UCSD-AML1 (cell line): Measurements from ENCODE around the gene CDK5RAP2.
"Not testable (repeated sequence)": the region's sequence is repeated elsewhere in the genome, so short reads cannot be mapped to it uniquely, and the experiment has no call there.

Experiments used
- DNase-seq: peaks from one replicate; lab custom pipeline; 2025; ENCODE audit not compliant: unreplicated experiment; lab: John Stamatoyannopoulos, UW

CDK5RAP2 gene

GRCh38 chr9:120592210-120592609 is 12.2 kb upstream of the CDK5RAP2 start:
- no peak for DNase-seq

GRCh38 chr9:120587328-120587727 is 7.4 kb upstream of the CDK5RAP2 start:
- DNase-seq = peak; percentile 18

- DNase-seq = peak; percentile 58
Observed at GRCh38 chr9:120583958-120584369, 4.0 kb upstream of the CDK5RAP2 start.

GRCh38 chr9:120579139-120580050 is 572 bp downstream of the CDK5RAP2 start:
- DNase-seq = no peak

- no peak for DNase-seq
Observed at GRCh38 chr9:120574473-120574872, 5.5 kb downstream of the CDK5RAP2 start.

- no peak for DNase-seq
Observed at GRCh38 chr9:120572472-120572871, 7.5 kb downstream of the CDK5RAP2 start.

- DNase-seq = no peak
Observed at GRCh38 chr9:120571443-120572257, 8.3 kb downstream of the CDK5RAP2 start.

GRCh38 chr9:120570296-120570695 is 9.7 kb downstream of the CDK5RAP2 start:
- no peak for DNase-seq

- DNase-seq = no peak
Observed at GRCh38 chr9:120569556-120569955, 10.4 kb downstream of the CDK5RAP2 start.

- DNase-seq = no peak
Observed at GRCh38 chr9:120568816-120569215, 11.2 kb downstream of the CDK5RAP2 start.

GRCh38 chr9:120567874-120568273 is 12.1 kb downstream of the CDK5RAP2 start:
- no peak for DNase-seq

- DNase-seq = no peak
Observed at GRCh38 chr9:120567081-120567480, 12.9 kb downstream of the CDK5RAP2 start.

GRCh38 chr9:120564589-120564988 is 15.4 kb downstream of the CDK5RAP2 start:
- no peak for DNase-seq

GRCh38 chr9:120562861-120563443 is 17.0 kb downstream of the CDK5RAP2 start:
- no peak for DNase-seq

GRCh38 chr9:120561709-120562108 is 18.3 kb downstream of the CDK5RAP2 start:
- DNase-seq = no peak

- DNase-seq = no peak
Observed at GRCh38 chr9:120559546-120559945, 20.4 kb downstream of the CDK5RAP2 start.

- DNase-seq = no peak
Observed at GRCh38 chr9:120558454-120558853, 21.5 kb downstream of the CDK5RAP2 start.

GRCh38 chr9:120557205-120557604 is 22.8 kb downstream of the CDK5RAP2 start:
- DNase-seq = no peak

GRCh38 chr9:120556775-120557174 is 23.2 kb downstream of the CDK5RAP2 start:
- DNase-seq = no peak

GRCh38 chr9:120555839-120556238 is 24.1 kb downstream of the CDK5RAP2 start:
- DNase-seq = no peak

- DNase-seq = not testable (repeated sequence)
Observed at GRCh38 chr9:120552210-120552704, 27.7 kb downstream of the CDK5RAP2 start.
